ENCODE data around the gene SYNGAP1.

GRCh38 chr6:33438978-33439594, 19.2 kb downstream of the SYNGAP1 start:
- TF ChIP-seq, protein P1, sequence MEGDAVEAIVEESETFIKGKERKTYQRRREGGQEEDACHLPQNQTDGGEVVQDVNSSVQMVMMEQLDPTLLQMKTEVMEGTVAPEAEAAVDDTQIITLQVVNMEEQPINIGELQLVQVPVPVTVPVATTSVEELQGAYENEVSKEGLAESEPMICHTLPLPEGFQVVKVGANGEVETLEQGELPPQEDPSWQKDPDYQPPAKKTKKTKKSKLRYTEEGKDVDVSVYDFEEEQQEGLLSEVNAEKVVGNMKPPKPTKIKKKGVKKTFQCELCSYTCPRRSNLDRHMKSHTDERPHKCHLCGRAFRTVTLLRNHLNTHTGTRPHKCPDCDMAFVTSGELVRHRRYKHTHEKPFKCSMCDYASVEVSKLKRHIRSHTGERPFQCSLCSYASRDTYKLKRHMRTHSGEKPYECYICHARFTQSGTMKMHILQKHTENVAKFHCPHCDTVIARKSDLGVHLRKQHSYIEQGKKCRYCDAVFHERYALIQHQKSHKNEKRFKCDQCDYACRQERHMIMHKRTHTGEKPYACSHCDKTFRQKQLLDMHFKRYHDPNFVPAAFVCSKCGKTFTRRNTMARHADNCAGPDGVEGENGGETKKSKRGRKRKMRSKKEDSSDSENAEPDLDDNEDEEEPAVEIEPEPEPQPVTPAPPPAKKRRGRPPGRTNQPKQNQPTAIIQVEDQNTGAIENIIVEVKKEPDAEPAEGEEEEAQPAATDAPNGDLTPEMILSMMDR (IDR thresholded peaks at IDR 0.05) = no peak
- no peak for TF ChIP-seq POLR2A (IDR thresholded peaks at IDR 0.05)

Data from breast epithelium (tissue), 3 donors.